Measurements from ENCODE around the gene VARS2.

DNA sequence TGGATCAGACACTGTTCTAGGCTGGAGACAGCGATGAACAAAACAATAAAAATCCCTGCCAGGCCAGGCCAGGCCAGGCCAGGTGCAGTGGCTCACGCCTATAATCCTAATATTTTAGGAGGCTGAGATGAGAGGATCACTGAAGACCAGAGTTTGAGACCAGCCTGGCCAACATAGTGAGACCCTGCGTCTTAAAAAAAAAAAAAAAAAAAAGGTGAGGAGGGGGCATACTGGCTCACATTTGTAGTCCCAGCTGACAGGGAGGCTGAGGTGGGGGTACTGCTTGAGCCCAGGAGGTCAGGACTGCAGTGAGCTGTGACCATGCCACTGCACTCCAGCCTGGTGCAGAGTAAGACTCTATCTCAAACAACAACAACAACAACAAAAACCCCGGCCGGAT, 31.2 kb downstream of the VARS2 start:
- TF ChIP-seq, protein P1, sequence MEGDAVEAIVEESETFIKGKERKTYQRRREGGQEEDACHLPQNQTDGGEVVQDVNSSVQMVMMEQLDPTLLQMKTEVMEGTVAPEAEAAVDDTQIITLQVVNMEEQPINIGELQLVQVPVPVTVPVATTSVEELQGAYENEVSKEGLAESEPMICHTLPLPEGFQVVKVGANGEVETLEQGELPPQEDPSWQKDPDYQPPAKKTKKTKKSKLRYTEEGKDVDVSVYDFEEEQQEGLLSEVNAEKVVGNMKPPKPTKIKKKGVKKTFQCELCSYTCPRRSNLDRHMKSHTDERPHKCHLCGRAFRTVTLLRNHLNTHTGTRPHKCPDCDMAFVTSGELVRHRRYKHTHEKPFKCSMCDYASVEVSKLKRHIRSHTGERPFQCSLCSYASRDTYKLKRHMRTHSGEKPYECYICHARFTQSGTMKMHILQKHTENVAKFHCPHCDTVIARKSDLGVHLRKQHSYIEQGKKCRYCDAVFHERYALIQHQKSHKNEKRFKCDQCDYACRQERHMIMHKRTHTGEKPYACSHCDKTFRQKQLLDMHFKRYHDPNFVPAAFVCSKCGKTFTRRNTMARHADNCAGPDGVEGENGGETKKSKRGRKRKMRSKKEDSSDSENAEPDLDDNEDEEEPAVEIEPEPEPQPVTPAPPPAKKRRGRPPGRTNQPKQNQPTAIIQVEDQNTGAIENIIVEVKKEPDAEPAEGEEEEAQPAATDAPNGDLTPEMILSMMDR (IDR thresholded peaks at IDR 0.05) = no peak
- no peak for TF ChIP-seq POLR2A (IDR thresholded peaks at IDR 0.05)
- no peak for TF ChIP-seq POLR2AphosphoS5 (IDR thresholded peaks at IDR 0.05; ENCODE audit: insufficient read depth in 1 of 2, low read depth in 1 of 2)
